ENCODE results near the gene CHN1.

The CHN1 gene

DNA sequence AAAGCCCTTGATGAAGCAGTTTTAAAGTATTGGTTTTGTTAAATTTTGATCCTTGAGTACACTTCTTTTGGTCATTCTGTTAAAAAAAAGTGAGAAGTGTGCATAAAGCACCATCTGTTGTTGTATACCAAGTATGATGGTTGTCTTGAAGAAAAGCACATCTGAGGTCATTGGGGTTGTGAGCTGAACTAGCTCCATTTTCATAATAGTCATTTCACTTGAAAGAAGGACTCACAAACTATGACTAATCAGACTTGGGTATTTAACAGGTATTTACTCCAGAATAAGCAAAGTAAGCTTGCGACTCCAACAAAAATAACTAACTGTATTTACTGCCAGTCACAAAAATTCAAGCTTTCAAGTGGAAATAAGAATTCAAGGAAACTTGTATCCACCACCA is 35.1 kb downstream of the CHN1 start:
- no peak for DNase-seq

DNA sequence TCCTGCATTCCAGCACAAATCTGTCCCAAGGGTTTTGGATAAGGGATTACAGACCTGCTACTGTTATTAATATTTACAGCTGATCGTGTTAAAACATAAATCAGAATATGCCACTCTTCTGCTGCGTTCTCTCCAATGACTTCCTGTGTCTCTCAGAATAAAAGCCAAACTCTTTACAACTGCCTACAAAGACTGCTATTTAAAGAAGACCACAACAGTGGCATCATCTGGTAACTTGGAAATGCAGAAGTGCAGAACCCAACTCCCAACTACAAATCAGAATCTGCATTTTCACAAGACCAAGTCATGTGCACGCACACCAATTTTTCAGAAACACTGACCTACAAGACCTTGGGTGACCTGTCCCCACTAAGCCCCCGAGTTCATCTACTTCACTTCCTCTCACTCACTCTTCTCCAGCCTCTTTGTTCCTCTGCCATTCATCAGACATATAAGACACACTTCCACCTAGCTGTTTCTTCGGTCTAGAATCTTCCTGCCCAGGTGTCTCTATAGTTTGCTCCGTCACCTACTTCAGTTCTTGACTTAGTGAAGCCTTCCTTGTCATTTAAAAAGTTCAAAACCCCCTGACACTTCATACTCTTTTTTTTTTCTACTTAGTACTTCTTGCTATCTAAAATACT is 36.0 kb downstream of the CHN1 start:
- DNase-seq, result no peak

DNA sequence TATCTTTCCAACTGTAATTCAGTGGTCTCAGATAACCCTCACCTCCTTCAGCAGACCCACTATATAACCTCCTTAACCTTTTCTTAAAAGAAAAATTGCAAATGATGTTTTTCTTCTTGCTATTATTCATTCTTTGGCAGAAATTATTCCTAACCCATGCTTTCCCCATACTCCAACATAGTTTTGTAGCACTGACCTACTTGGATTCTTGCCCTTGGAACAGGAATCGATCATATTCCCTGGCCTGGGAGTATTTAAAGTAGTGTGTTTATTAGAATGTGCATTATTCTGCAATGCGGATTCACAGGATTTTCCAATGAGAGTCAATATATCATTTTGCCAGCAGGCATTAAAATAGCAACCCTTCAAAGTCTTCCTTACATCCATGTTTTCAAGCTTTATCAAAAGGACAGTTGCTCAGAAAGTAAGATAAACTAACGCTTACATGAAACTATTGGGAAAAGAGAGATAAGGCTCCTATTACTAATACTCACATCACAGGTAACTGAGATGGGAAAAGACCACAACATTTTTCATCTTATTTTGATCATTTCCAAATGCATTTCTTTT is 37.4 kb downstream of the CHN1 start:
- no peak for DNase-seq

DNA sequence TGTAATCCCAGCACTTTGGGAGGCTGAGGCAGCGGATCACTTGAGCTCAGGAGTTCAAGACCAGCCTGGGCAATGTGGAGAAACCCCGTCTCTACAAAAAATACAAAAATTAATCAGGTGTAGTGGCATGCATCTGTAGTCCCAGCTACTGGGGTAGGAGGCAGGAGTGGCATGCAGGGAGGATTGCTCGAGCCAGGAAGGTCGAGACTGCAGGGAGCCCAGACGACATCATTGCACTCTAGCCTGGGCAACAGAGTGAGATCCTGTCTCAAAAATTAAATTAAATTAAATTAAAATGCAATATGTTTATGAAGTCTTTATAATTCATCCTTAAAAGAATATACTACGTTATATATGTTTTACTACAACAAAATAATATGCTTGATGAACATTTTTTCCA is 38.1 kb downstream of the CHN1 start:
- DNase-seq, result no peak

DNA sequence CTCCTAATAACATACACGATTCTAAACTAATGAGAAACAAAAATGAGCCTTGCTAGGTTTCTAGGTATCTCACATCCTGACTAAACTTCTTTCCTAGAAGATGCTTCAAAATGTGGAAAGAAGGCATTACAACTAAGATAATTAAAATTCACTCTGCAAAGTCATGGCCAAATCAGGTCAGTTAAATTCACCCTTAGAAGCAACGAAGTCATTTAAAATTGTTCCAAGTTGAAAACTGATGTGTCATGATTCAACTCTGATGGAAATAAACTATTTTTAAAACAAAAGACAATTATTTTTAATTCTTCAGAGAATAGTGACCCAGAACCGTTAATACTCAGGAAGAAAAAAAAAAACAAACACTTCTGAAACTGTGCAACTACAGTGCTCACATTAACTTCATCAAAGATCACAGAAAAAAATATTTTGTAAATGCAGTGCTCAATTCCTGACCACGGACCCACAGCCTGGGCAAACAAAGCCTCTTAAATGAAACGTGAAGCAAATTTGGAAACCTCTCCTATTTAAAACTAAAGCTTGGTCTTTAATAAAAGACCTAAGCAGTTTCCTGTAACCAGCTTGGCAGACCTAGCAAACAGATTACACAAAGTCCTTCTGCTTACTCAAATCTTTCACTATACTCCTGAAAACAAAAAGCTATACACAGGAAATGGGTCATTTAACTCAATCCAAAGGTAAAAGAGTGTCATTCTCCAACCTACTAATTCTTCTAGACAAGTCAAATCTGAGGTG is 39.0 kb downstream of the CHN1 start:
- no peak for DNase-seq

DNA sequence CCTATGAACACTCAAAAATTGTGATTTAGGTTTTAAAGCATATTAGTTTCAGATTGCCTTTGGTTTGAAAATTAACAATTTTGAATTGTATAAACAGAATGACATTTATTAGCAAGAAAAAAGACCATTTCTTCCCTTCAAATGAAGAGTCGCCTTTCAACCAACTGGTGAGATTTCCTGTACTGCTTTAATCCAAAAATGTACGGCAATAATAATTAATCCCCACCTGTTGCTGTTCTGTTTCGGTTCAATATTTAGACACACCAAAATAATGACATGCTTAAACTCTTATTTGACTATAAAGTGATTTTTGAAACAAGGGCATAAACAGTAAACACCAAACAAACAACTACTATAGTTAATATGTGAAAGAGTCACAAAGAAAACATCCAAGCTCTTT is 39.6 kb downstream of the CHN1 start:
- DNase-seq, result no peak

DNA sequence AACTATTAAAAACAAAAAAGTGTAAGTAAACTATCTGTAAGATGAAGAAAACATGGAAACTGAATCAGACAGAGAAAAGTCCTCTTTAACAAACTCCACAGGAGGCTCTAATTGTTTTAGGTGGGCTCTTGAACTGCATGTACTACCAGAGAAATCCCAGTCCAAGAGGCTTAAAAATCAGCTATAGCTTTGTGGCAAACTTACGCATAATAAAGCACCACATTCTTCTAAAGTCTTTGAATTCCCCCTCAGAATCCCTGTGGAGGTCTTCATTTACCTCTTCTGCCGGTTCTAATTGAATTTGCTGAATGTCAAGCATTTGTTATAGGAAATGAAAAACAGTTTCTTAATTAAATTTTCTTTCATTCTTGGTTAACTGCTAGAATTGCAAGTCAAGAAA is 40.8 kb downstream of the CHN1 start:
- DNase-seq, result no peak

DNA sequence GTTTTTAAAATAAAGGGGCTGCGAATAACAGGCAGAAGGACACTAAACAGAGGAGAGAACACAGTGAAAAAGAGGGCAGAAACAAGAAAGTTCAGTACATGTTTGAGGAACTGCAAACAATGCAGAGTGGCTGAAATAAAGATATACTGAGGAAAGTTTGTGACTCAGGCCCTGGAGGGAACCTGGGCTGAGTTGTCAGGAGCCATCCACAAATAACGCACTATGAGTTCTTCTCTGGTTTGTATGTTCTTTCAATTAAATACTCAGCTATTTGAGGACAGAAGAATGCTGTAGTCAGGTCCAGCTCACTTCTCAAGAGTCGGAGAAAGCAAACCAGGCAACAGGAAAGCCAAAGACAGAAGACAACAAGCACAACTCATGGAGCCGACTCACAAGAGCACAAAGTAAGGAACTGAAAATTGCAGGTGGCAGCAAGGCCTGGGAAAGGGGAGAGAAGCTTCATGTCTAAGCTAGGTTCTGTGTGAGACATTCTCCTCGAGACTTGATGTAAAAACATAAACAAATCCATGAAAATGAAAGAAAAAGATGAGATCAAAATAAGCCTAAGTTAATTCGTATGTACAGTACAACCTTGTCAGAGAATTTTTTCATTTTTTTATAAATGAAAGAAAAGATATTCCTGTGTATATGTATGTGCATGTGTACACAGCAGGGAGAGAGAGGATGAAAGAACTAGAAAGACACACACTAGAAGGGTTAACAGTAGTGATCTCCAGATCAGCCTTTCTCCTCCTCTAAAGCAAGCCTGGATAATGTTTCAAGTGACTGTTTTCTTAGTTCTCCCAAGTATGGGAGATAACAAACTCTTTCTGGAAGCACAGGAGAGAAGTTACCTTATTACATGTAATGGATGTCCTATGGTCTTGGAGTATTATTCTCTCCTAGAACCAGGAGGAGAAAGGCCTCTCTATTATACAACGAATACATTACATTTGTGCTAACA is 41.5 kb downstream of the CHN1 start:
- DNase-seq, result no peak

DNA sequence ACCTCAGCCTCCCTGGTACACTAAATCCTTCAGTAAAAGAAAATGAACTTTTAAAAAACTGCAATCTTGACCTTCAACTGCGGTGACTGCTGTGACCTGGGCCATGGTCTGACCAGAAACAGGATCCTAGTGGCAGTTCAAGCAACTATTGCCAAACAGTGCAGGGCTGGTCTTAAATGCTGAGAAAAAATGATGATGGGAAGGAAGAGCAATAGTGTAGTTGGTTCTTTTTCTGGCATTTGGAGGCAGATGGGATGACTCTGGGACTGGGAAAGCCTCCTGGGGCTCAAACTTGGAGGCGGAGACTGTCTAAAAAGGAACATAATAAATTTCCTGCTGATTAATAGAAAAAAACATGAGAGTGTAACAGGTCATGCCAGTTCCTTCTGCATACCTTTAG is 45.4 kb downstream of the CHN1 start:
- DNase-seq, result no peak

DNA sequence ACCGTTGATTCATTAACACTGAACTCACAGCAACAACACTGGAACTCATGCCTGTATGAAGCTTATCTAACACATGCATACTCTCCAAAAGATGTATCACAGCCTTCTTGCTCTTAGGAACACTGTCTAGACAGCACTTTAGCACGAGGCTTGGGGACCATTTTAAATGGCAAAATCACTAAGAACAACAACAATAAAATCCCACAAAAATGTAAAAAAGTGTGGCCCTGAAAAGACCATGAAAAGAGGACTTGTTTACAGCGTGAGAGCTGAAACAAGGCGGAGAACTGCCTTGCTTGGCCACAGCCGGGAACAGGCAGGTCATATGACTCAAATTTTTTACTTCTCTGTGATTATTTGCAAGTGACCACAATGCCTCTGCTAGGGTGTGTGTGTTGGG is 48.1 kb downstream of the CHN1 start:
- no peak for DNase-seq

DNA sequence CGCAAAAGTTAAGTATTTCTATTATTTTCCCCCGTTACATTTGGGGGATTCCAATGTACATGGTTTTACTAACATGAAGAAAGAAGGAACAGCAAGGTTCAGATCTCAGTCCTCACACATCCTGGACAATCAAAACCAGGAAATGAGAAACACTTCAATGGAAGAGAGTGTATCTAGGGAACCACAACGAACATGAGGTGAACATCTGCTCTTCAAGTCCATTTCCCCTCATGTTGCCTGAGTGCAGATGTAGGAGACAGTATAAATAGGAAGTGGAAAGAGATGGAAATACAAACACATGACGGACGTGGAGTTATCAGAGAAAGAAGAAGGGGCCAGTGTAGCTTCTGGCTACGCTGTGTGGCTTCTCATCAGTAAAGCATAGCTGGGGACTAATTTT is 52.6 kb downstream of the CHN1 start:
- peak; percentile 93 for DNase-seq

DNA sequence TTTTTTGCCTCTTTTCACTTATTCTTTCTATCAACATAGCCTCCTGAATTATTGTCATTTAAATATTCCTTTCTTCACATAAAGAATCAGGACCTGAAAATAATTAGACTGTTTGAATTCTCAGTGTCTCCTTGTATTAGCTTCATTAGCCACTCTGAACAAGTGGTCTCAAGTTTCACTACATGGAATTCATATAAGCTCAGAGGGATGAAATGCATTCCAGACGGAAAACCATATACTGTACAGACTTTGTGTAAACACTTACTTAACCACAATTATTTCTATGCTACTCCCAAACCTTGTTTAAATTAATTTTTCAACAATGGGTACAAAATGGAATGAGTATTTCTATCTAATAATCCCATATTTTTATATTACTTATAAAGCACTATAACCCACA is 53.4 kb downstream of the CHN1 start:
- DNase-seq, result peak; percentile 83

DNA sequence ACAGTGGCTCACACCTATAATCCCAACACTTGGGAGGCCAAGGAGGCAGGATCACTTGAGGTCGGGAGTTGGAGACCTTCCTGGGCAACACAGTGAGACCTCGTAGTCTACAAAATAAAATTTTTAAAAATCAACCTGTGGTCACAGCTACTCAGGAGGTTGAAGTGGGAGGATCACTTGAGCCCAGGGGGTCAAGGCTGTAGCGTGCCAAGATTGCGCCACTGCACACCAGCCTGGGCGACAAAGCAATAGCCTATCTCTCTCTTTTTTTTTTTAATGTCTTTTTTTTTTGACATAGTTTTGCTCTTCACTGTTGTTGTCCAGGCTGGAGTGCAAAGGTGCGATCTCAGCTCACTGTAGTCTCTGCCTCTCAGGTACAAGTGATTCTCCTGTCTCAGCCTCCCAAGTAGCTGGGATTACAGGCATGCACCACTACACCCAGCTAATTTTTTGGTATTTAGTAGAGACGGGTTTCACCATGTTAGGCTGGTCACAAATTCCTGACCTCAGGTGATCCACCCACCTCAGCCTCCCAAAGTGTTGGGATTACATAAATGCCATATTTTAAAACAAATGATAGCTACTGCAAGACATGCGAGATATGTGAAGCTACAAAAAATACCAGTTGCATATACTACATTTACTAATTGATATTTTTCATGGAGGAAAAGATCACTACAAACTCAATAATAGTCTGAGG is 55.0 kb downstream of the CHN1 start:
- no peak for DNase-seq

DNA sequence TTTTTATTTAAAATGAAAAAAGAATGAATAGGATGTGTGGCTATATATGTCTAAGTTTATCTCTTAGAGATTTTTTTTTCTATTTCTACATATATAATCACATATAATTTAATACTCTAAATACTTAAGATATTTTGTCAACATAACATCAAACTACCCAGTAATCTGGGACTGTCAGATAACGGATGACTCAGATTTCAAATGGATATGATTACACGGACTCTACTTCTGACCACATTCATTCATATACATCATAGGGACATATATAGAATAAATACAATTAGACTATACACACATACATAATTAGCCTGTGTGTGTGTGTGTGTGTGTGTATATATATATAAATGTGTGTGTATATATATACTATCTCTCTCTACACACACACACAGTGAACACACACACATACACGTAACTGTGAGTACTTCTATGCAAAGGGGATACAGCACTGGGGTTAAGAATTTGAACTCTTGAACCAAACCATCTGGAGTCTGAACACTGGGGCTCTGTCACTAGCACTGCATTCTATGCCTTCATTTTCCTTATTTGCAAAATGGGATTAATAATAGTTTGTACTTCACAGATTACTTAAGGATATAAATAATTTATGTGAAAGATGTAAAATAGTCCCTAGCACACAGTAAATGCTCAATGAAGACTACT is 59.5 kb downstream of the CHN1 start:
- no peak for DNase-seq

DNA sequence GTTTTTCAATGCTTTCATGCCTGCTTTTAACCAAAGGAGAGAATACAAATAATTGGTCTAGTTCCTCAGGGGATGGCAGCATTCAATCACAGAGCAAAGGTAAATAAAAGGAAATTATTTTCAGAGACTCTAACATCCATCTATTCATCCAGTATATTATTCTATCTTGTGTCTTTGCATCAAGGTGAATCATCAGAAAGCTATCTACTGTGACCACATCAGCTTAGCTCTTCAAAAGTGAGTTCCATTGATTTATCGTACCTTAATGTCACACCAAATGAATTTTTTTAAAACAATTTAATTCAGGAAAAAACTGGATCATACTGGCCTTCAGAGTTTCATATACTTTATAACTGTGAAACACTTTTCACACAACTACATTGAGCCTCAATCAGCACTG is 66.1 kb downstream of the CHN1 start:
- DNase-seq, result no peak

DNA sequence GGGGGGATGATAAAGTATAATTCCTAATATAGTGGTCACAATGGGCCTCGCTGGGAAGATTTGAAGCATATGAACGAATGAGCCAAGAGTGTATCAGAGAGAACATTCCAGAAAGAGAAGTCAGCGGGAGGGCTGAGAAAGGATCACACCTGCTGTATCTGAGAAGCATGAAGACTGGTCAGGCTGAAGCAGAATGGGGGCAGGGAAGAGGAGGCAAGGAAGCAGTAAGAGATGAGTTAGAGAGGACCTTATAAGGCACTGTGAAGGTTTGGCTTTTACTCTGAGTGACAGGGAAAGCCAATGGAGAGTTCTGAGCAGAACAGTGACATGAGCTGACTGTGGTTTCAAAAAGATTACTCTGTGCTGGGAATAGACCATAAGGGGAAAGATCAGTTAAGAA is 73.5 kb downstream of the CHN1 start:
- DNase-seq, result no peak

DNA sequence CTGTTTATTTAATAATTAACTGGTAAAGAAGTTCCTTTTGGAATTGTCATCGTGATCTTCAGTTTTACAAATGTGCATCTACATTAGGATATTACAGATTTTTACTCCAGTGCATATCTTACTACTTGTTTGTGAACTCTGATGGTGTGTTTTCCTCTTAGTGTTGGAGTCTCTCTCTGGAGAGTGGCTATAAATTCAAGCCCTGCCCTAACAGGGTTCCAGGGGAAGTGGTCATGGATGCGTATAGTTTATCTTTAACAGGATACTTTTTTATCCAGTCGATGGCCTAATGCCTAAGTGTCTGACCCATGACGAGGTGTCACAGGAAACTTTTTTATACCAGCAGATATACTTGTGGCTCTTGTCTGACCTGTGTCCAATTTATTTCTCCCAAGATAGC is 75.4 kb downstream of the CHN1 start:
- no peak for DNase-seq

DNA sequence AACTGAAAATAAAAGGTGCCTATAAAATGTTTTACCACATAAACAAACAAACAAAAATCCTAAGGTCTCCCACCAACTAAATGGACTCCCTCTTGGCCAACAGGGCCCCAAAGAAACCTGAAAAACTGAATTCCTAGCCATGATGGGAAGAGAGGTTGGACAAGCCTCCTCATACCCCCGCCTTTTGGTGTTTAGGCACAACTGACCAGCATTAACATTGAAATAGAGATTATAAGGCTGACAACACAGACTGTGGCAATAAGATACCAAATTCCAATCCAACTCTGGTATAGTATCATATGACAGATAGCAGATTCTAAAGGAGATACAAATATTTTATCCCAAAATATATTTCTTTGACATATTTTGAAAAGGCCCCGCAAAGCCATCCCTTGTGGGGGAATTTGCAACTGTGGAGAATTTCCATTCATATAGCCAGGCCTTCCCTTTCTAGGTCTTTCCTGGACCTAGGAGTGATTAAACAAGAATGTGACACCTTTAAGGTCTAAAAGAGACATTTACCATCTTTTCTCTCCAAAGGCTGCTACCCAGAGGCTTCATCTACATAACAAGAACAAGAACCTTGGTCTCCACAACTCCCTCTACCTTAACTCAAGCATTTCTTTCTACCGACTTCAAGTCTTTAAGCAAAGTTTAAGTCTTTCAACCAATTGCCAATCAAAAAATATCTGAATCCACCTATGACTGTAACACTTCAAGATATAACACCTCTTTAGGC is 80.0 kb downstream of the CHN1 start:
- no peak for DNase-seq

DNA sequence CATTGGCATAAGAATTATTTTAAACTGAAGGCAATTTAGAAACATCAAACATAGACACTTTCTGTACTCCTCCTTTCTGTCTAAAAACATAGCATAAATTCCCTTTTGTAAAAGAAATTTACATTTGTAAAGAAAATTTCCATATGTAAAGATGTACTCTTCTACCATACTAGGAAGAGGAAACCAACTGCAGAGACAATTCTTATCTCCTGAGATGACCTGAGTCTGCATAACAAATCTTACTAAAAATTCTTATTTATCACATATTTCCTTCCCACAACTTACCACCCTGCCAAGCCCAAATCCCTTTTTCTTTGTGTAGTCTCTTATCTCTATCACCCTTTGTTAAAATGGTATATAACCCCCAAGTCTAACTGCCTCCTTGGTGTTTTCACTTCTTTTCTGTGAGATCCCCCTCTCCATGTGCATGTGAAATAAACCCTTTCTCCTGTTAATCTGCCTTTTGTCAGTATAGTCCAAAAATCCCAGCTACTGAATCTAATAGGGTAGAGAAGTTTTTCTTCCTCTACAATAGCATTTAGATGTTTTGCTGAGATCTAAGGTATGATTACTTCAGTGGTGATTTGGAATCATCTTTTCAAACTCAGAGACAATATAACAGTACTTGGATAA is 81.0 kb downstream of the CHN1 start:
- DNase-seq, result no peak

DNA sequence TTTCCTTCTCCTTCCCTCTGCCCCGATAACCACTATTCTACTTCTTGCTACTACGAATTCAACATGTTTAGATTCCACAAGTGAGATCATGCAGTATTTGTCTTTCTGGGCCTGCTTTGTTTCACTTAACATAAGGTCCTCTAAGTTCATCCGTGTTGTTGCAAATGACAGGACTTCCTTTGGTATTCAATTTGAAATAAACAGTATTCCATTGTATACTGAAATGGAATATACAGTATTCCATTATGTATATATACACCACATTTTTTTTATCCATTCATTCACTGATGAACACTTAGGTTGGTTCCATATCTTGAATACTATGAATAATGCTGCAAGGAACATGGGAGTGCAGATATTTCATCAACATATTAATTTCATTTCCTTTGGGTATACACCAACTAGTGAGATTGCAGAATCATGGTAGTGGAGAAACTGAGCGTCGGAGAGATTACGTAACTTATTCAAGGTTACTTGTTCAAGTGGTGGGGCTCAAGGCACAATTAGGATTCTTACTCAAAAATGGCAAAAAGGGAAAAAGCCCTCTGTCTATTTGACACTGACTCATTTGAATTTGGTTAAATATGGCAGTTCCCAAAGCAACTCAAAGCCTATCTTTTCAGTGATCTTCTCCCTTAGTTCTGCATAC is 85.1 kb downstream of the CHN1 start:
- DNase-seq, result no peak

Measured in NCI-H510A (cell line).